ENCODE data around the gene EML1.

Gene EML1

DNA sequence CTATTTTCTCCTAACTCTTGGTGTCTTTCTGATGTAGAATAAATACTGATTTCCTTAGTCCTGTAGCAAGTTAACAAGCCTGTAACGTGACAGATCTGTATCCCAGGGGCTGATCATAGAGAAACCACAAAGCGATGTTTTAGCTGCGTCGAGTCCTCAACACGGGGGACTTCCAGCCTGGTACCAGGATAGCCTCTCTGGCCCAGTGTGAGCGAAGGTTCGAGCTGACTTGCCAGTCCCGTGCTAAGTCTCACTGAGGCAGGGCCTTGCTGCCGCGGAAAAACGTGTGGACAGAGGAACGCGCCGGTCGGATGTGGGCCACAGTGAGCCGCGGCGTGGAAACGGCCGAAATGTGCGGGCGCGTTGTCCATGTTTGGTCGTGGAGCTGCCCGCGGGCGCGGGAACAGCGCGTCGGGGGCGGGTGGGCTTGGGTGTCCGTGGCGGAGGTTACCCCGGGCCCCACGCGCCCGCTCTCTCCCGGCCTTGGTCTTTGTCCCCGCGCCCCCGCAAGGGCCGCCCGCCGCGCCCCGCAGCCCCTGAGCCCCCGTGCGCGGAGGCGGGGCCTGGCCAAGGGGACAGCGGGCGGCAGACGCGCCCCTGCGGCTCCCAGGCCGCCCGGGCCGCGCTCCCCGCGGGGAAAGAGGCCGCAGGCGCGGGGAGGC lies 531 bp upstream of the EML1 start:
- Histone ChIP-seq H3K4me3 (ENCODE audit: low read length) (peak overlapping the region; percentile 36; the same call in 1 of the 2 replicates), H3K4me1 (ENCODE audit: control insufficient read depth, insufficient read depth, low read length) (no peaks in the 10 kb centered on the region), H3K27ac (ENCODE audit: low read length) (no peak overlapping the region), H3K36me3 (ENCODE audit: control insufficient read depth, insufficient read depth, low read length) (no peaks in the 10 kb centered on the region), H3K27me3 (ENCODE audit: control insufficient read depth, insufficient read depth, low read length) (no peaks in the 10 kb centered on the region; the same call in 1 of the 2 replicates), H3K9me3 (ENCODE audit: control insufficient read depth, insufficient read depth, low read length) (no peaks in the 10 kb centered on the region)
- WGBS (ENCODE audit: insufficient coverage, insufficient read length), result no CpG with 5 or more reads among the region's 65 CpGs
- DNase-seq (ENCODE audit: low read depth, low spot score), result no peak

DNA sequence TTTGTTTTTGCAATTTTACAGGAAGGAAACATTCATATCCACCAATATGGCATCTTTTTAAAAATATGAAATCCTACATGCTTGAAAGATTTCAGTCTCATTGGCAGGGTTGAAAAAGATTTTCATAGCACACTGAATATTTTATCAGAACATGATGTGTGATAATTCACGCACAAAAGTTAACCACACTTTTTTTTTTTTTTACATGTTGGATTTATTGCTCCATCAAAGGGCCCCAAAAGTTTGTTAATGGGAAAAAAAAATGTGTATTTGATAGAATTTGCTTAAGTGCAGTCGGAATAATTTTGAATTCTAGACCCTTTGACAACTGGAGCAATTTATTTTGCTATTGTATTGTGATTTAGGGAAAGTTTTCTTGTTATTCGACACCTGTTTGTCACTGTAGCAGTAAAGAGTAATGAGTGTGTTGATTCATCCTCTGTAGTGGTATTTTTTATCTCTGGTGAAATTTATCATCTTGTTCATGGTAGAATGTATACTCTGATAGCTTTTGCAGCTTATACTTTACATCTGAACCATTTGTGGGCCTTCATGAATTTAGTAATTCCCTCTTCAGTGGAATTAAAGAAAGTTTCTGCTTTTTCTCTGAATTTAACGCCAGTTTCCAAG lies 1.1 kb downstream of the EML1 start:
- no peaks in the 10 kb centered on the region for H3K4me1 ChIP-seq (ENCODE audit: control insufficient read depth, insufficient read depth, low read length)
- DNase-seq (ENCODE audit: low read depth, low spot score), result no peak
- no peaks in the 10 kb centered on the region; the same call in 1 of the 2 replicates for H3K27me3 ChIP-seq (ENCODE audit: control insufficient read depth, insufficient read depth, low read length)
- no peak overlapping the region; the same call in 1 of the 2 replicates for H3K4me3 ChIP-seq (ENCODE audit: low read length)
- H3K36me3 ChIP-seq (ENCODE audit: control insufficient read depth, insufficient read depth, low read length), result no peaks in the 10 kb centered on the region
- no peaks in the 10 kb centered on the region for H3K9me3 ChIP-seq (ENCODE audit: control insufficient read depth, insufficient read depth, low read length)
- no peak overlapping the region for H3K27ac ChIP-seq (ENCODE audit: low read length)
- WGBS (ENCODE audit: insufficient coverage, insufficient read length), result no CpG with 5 or more reads among the region's 4 CpGs

GRCh38 chr14:99795046-99795445 lies 1.8 kb downstream of the EML1 start:
- WGBS (ENCODE audit: insufficient coverage, insufficient read length), result no CpG with 5 or more reads among the region's 4 CpGs
- no peaks in the 10 kb centered on the region for H3K36me3 ChIP-seq (ENCODE audit: control insufficient read depth, insufficient read depth, low read length)
- H3K27me3 ChIP-seq (ENCODE audit: control insufficient read depth, insufficient read depth, low read length), result no peaks in the 10 kb centered on the region; the same call in 1 of the 2 replicates
- no peak for DNase-seq (ENCODE audit: low read depth, low spot score)
- no peak overlapping the region for H3K27ac ChIP-seq (ENCODE audit: low read length)
- no peaks in the 10 kb centered on the region for H3K9me3 ChIP-seq (ENCODE audit: control insufficient read depth, insufficient read depth, low read length)
- H3K4me1 ChIP-seq (ENCODE audit: control insufficient read depth, insufficient read depth, low read length), result no peaks in the 10 kb centered on the region
- no peak overlapping the region for H3K4me3 ChIP-seq (ENCODE audit: low read length)

GRCh38 chr14:99797231-99797630 lies 4.0 kb downstream of the EML1 start:
- peaks cover 2% of the 10 kb centered on the region; the same call in 1 of the 2 replicates for H3K4me1 ChIP-seq (ENCODE audit: control insufficient read depth, insufficient read depth, low read length)
- H3K27ac ChIP-seq (ENCODE audit: low read length), result no peak overlapping the region
- no peaks in the 10 kb centered on the region; the same call in 1 of the 2 replicates for H3K27me3 ChIP-seq (ENCODE audit: control insufficient read depth, insufficient read depth, low read length)
- no peaks in the 10 kb centered on the region for H3K9me3 ChIP-seq (ENCODE audit: control insufficient read depth, insufficient read depth, low read length)
- no peak overlapping the region for H3K4me3 ChIP-seq (ENCODE audit: low read length)
- H3K36me3 ChIP-seq (ENCODE audit: control insufficient read depth, insufficient read depth, low read length), result no peaks in the 10 kb centered on the region
- no peak for DNase-seq (ENCODE audit: low read depth, low spot score)

GRCh38 chr14:99800781-99801180 lies 7.6 kb downstream of the EML1 start:
- Histone ChIP-seq H3K36me3 (ENCODE audit: control insufficient read depth, insufficient read depth, low read length) (no peaks in the 10 kb centered on the region; the same call in 1 of the 2 replicates), H3K4me1 (ENCODE audit: control insufficient read depth, insufficient read depth, low read length) (peaks cover 3% of the 10 kb centered on the region; the same call in 1 of the 2 replicates), H3K9me3 (ENCODE audit: control insufficient read depth, insufficient read depth, low read length) (no peaks in the 10 kb centered on the region), H3K4me3 (ENCODE audit: low read length) (no peak overlapping the region), H3K27ac (ENCODE audit: low read length) (no peak overlapping the region), H3K27me3 (ENCODE audit: control insufficient read depth, insufficient read depth, low read length) (no peaks in the 10 kb centered on the region)
- no peak for DNase-seq (ENCODE audit: low read depth, low spot score)
- no CpG with 5 or more reads among the region's 5 CpGs for WGBS (ENCODE audit: insufficient coverage, insufficient read length)

DNA sequence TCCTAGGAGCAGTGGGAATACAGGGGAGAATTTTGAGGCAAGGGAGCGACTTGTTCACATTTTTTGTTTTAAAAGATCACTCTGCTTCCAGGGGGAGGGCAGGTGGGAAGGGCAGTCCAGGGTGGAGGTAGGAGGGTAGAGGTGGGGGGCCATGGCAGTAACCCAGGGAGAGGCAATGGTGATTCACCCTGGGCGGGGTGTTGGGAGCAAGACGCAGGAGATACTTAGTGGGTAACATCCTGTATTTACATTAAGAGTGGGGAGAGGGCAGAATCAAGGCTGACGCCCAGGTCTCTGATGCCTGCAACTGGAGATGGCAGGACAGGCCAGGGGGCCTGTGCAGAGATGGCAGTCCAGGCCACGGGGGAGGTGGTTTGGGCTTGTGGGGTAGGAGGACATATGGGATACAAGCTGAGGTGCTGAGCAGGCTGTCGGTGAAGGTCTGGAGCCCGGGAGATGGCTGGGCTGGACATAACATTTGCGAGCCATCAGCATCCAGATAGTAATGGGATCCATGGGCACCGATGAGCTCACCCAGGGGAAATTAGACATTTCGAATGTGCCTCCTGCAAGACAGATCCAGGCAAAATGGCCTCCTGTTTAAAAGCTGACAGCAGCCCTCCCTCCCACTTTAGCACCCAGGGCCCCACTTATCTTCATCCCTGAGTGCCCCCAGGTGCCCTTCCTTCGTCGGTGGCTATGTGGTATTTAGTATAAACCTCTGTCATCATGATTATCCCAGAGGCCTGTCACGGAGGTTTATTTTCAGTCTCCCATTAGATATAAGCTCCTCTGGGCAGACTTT lies 9.3 kb downstream of the EML1 start:
- Histone ChIP-seq H3K27ac (ENCODE audit: low read length) (no peak overlapping the region), H3K4me3 (ENCODE audit: low read length) (no peak overlapping the region; the same call in 1 of the 2 replicates), H3K4me1 (ENCODE audit: control insufficient read depth, insufficient read depth, low read length) (peaks cover 3% of the 10 kb centered on the region; the same call in 1 of the 2 replicates), H3K36me3 (ENCODE audit: control insufficient read depth, insufficient read depth, low read length) (no peaks in the 10 kb centered on the region; the same call in 1 of the 2 replicates), H3K27me3 (ENCODE audit: control insufficient read depth, insufficient read depth, low read length) (no peaks in the 10 kb centered on the region), H3K9me3 (ENCODE audit: control insufficient read depth, insufficient read depth, low read length) (no peaks in the 10 kb centered on the region)
- DNase-seq (ENCODE audit: low read depth, low spot score), result no peak
- WGBS (ENCODE audit: insufficient coverage, insufficient read length), result no CpG with 5 or more reads among the region's 13 CpGs

DNA sequence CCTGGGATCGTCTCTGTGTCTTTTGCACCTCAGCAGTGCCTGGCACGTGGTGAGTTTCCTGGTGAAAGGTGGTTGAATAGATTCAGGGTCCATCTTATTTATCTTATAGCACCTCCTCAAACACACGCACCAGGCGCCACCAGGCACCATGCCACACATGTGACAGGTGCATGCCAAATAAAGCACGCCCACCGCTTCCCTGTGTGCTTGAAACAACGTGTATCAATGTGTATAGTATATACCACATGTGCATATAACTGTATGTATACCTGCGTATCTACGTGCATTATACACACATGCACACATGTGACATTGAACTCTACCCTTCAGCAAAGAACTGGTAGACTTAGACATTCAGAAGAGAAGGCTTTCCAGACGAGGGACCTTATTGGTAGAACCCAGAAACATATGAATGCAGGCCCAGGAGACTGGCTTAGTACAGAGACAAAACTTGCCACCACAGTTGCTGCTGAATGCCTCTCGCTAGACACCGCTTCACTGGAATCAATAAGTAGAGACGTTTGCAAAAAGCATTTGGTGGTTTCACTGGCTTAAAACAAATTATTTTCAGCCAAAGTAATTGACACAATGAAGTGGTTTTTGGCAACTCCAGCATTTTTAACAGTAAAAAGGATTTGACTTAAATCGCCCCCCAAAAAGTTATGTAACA lies 10.0 kb downstream of the EML1 start:
- Histone ChIP-seq H3K36me3 (ENCODE audit: control insufficient read depth, insufficient read depth, low read length) (no peaks in the 10 kb centered on the region; the same call in 1 of the 2 replicates), H3K4me1 (ENCODE audit: control insufficient read depth, insufficient read depth, low read length) (peaks cover 3% of the 10 kb centered on the region; the same call in 1 of the 2 replicates), H3K27me3 (ENCODE audit: control insufficient read depth, insufficient read depth, low read length) (no peaks in the 10 kb centered on the region), H3K4me3 (ENCODE audit: low read length) (no peak overlapping the region), H3K9me3 (ENCODE audit: control insufficient read depth, insufficient read depth, low read length) (no peaks in the 10 kb centered on the region), H3K27ac (ENCODE audit: low read length) (no peak overlapping the region)
- no CpG with 5 or more reads among the region's 14 CpGs for WGBS (ENCODE audit: insufficient coverage, insufficient read length)
- DNase-seq (ENCODE audit: low read depth, low spot score), result no peak

GRCh38 chr14:99803803-99804202 lies 10.6 kb downstream of the EML1 start:
- DNase-seq (ENCODE audit: low read depth, low spot score), result no peak
- Histone ChIP-seq H3K9me3 (ENCODE audit: control insufficient read depth, insufficient read depth, low read length) (no peaks in the 10 kb centered on the region), H3K4me3 (ENCODE audit: low read length) (no peak overlapping the region), H3K27me3 (ENCODE audit: control insufficient read depth, insufficient read depth, low read length) (no peaks in the 10 kb centered on the region), H3K36me3 (ENCODE audit: control insufficient read depth, insufficient read depth, low read length) (no peaks in the 10 kb centered on the region; the same call in 1 of the 2 replicates), H3K27ac (ENCODE audit: low read length) (no peak overlapping the region), H3K4me1 (ENCODE audit: control insufficient read depth, insufficient read depth, low read length) (peaks cover 3% of the 10 kb centered on the region; the same call in 1 of the 2 replicates)
- WGBS (ENCODE audit: insufficient coverage, insufficient read length), result no CpG with 5 or more reads among the region's 6 CpGs

GRCh38 chr14:99805757-99806439 lies 12.7 kb downstream of the EML1 start:
- no peaks in the 10 kb centered on the region; the same call in 1 of the 2 replicates for H3K36me3 ChIP-seq (ENCODE audit: control insufficient read depth, insufficient read depth, low read length)
- H3K27me3 ChIP-seq (ENCODE audit: control insufficient read depth, insufficient read depth, low read length), result no peaks in the 10 kb centered on the region
- peaks cover 2% of the 10 kb centered on the region; the same call in 1 of the 2 replicates for H3K4me1 ChIP-seq (ENCODE audit: control insufficient read depth, insufficient read depth, low read length)
- DNase-seq (ENCODE audit: low read depth, low spot score), result no peak
- no peaks in the 10 kb centered on the region for H3K9me3 ChIP-seq (ENCODE audit: control insufficient read depth, insufficient read depth, low read length)
- WGBS (ENCODE audit: insufficient coverage, insufficient read length), result no CpG with 5 or more reads among the region's 12 CpGs
- no peak overlapping the region for H3K27ac ChIP-seq (ENCODE audit: low read length)
- H3K4me3 ChIP-seq (ENCODE audit: low read length), result no peak overlapping the region
